GM13977 (cell line): ENCODE results near the gene CCDC85A.

Experiments used
- DNase-seq: peaks from one replicate; pipeline ENCODE4 v3.0.0; 2012; ENCODE audit warnings: low spot score
- in situ Hi-C: fragments of 300-500 bp; cut with MboI; formaldehyde crosslinking; loops from one replicate; pipeline ENCODE4 v1.12.0; 2022; ENCODE audit warnings: low sequenced_read_pairs, low pct_unique_long_range_greater_than_20kb, mixed read lengths, inconsistent platforms; ENCODE audit not compliant: unreplicated experiment
- TF ChIP-seq, protein P1 (sequence below): IDR thresholded peaks from 2 replicates; pipeline ENCODE4 v1.5.1; 2012; ENCODE audit warnings: mild to moderate bottlenecking, control low read depth; ENCODE audit not compliant: insufficient read depth; ENCODE audit errors: extremely low read depth, missing control alignments

Gene CCDC85A

DNA sequence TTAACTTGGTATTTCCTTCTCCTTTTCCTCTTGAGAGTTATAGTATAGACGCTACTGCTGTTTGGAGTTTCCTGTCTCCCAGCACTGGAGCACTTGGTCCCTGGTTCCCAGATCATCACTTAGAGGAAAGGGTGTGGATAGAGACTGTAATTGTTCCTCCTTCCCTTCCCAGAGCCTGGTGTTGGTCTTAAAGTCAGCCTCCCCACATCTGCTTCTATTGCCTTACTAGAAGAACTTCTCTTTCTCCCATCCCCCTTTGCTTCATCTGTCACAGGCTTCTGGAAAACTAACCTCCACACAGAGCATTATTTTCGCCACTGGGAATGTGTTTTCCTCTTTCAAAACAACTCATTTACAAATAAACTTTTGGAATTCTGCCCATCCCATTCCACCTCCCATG lies 131.0 kb downstream of the CCDC85A start:
- in situ Hi-C loops: no loop called here
- TF ChIP-seq, protein P1, sequence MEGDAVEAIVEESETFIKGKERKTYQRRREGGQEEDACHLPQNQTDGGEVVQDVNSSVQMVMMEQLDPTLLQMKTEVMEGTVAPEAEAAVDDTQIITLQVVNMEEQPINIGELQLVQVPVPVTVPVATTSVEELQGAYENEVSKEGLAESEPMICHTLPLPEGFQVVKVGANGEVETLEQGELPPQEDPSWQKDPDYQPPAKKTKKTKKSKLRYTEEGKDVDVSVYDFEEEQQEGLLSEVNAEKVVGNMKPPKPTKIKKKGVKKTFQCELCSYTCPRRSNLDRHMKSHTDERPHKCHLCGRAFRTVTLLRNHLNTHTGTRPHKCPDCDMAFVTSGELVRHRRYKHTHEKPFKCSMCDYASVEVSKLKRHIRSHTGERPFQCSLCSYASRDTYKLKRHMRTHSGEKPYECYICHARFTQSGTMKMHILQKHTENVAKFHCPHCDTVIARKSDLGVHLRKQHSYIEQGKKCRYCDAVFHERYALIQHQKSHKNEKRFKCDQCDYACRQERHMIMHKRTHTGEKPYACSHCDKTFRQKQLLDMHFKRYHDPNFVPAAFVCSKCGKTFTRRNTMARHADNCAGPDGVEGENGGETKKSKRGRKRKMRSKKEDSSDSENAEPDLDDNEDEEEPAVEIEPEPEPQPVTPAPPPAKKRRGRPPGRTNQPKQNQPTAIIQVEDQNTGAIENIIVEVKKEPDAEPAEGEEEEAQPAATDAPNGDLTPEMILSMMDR: no peak
- DNase-seq: no peak

DNA sequence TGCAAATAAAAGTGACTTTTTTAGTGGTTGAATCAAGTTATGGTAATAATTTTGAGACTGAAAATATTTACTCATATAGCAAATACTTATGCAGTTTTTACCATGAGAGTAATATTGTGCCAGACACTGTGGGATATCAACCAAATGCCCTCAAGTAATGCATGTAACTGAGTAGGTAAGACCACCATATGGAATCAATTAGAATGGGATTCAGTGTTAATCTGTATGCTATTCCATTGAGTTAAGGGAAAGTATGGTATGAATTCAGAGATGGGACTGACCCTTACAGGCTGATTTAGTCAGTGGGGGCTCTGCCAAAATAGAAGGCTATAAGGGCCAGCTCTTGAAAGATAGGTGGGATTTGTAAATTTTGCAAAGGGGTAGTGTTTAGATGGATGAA lies 131.6 kb downstream of the CCDC85A start:
- no peak for DNase-seq
- TF ChIP-seq, protein P1: no peak
- in situ Hi-C loops: no loop called here

DNA sequence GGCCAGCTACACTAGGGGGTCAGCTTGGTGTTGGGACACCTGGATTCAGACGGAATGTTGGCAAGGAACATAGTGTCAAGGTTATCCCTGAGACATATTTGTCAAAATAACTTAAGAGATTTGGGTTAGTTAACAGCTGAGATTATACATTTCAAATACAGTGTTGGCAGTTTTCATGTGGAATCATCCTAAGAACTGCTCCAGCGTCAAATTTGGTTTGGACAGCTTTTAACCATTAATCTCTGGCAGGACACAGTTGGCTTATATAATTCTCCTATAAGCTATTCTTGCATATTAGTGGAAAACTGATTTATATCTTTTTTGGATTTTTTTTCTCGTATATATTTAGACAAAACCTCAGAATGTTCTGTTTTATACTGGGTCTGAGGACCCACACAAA lies 132.2 kb downstream of the CCDC85A start:
- TF ChIP-seq, protein P1: no peak
- in situ Hi-C loops: no loop called here
- no peak for DNase-seq

DNA sequence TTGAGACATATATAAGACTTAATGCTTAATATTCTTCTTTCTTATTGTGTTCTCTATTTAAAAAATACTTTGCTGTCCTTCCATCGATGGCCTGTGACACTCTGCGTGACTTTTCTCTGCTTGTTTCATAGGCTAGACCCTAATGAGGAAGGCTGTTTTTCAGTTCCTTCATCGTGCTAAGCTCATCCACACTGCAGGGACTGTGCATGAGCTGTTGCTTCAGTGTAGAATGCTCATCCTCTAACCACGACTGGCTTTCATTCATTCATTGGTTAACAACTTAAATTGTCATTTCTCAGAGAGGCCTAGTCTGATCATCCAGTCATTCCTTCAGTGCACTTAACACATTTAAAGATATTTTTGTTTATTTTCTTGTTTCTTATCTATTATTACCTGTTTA lies 134.4 kb downstream of the CCDC85A start:
- in situ Hi-C loops: no loop called here

DNA sequence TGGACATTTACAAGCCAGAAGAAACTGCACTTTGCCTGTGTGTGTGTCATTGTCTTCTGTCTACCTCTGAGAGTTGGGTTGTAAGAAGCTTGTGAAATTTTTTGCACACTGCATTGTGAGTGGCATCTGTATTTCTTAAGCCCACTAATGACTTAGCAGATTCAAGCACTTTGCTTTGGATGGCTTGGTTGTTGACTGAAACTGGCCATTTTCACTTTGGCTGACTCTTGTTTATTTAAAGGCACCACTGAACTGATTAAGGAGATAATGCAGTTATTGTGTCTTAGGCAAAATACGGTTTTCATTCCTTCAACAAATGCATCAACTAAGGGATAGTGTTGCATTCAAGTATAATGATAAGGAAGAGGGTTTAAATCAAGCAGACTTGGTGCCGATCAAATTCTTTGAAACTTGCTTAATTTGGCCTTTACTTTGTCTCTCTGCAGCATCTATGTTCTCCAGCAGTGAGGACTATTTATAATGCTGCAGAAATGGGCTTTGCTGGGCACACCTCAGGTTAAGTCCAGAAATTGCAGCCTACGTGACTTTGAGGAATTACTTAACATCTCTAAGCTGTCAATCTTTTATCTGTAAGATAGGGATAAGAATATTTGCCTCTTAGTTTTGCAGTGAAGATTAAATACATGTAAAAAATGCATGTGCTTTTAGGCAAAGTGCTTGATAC lies 142.0 kb downstream of the CCDC85A start:
- no peak for DNase-seq

More for the DNA sequence above, 134.4 kb downstream of the CCDC85A start:
- DNase-seq: no peak
- TF ChIP-seq, protein P1: no peak

DNA sequence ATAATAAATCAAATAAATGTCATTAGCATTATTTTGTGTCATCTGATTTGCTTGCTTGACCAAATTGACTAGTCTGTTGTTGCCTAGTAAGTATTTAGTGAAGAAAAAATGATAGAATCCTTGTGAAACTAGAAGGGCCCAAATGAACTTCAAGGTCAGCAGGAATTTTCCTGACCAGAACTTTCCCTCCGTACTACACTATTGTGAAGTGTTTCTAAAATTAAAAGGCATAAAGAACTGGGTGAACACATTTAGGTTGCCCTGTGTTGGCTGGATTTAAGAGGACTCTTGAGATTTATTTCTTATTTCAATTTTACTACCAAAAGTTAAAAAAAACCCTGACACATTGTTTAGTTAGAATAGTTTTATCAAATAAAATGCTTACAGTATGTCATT lies 142.6 kb downstream of the CCDC85A start:
- TF ChIP-seq, protein P1: no peak
- no peak for DNase-seq
- in situ Hi-C loops: no loop called here

More for the DNA sequence above, 142.0 kb downstream of the CCDC85A start:
- in situ Hi-C loops: no loop called here
- TF ChIP-seq, protein P1: no peak
